PC-3 (cell line): Measurements from ENCODE around the gene GTSF1L.

Experiments
- EZH2 ChIP-seq: fragments of 300-600 bp; sonication (generic); IDR thresholded peaks from one replicate; pipeline ENCODE4 v1.6.1; 2017; ENCODE audit warnings: antibody characterized with exemption, mild to moderate bottlenecking, low read length; ENCODE audit not compliant: unreplicated experiment
- TF ChIP-seq, protein P1 (sequence below): fragments of 300-600 bp; sonication (generic); conservative IDR thresholded peaks from 2 replicates; pipeline ENCODE4 v1.5.1; 2017; ENCODE audit warnings: antibody characterized with exemption, low read depth, mild to moderate bottlenecking, low read length

DNA sequence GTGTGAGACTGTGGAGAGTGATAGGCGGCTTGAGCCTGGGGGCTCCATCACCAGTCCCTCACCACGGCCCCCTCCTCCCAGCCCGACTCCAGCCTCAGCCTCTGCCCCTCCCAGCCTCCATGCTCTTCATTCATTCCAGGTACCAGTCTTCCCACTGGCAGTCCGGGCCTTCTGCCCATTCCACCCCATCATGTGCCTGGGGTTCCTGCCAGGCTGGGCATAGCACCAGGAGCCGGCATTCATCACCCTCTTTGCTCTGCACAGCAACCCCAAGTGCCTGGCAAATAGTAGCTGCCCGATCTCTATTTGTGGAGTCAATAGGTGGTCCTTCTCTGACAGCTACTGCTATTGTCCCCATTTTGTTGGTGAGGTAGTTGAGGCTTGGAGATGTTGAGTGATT lies 39.6 kb upstream of the GTSF1L start:
- TF ChIP-seq, protein P1, sequence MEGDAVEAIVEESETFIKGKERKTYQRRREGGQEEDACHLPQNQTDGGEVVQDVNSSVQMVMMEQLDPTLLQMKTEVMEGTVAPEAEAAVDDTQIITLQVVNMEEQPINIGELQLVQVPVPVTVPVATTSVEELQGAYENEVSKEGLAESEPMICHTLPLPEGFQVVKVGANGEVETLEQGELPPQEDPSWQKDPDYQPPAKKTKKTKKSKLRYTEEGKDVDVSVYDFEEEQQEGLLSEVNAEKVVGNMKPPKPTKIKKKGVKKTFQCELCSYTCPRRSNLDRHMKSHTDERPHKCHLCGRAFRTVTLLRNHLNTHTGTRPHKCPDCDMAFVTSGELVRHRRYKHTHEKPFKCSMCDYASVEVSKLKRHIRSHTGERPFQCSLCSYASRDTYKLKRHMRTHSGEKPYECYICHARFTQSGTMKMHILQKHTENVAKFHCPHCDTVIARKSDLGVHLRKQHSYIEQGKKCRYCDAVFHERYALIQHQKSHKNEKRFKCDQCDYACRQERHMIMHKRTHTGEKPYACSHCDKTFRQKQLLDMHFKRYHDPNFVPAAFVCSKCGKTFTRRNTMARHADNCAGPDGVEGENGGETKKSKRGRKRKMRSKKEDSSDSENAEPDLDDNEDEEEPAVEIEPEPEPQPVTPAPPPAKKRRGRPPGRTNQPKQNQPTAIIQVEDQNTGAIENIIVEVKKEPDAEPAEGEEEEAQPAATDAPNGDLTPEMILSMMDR = no peak
- TF ChIP-seq EZH2 = no peak
